ENCODE data around the gene PPARG. TPM values are rescaled to one million over a fixed set of nuclear protein-coding genes. Genes with fewer than 3 reads are reported as not detected.

PPARG gene
- total RNA-seq, 1 experiment from 2014 or later, result 7.1 TPM

DNA sequence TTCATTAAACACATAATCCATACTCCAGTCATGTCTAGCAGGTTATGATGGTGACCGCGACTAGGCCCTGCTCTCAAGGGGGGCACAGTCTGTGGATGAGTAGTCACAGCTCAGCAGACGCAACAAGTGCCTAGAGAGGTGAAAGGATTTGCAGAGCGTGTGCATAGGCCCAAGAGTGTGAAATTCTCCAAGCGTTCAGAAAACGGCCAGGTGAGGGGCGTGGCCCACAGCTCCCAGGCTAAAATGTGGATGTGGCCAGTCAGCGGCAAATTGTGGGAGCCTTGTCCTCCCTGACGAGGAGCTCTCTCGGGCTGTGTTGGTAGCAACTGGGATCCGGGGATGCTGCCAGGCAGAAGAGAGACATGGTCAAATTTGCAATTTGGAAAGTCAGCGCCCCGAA lies 149.0 kb downstream of the PPARG start:
- ChIA-PET CTCF (interaction anchor here (0.5 to 1.0 kb wide), 2 partner anchors 261 to 392 kb away, joined by 5 to 8 read pairs; no protein-coding TSS in a partner anchor), POLR2A (no interaction called here)
- Mint-ChIP-seq H3K9me3 (ENCODE audit: unreplicated experiment) (no peaks in the 10 kb centered on the region), H3K4me3 (ENCODE audit: unreplicated experiment) (no peak overlapping the region), H3K27ac (ENCODE audit: low read depth, unreplicated experiment) (no peak overlapping the region), H3K27me3 (ENCODE audit: insufficient read depth, unreplicated experiment) (no peaks in the 10 kb centered on the region), H3K4me1 (ENCODE audit: insufficient read depth, unreplicated experiment) (peaks cover 8% of the 10 kb centered on the region), H3K36me3 (ENCODE audit: insufficient read depth, unreplicated experiment) (peaks cover 4% of the 10 kb centered on the region)
- intact Hi-C loops (cut with micrococcal nuclease), result no loop called here
- BruUV-seq (replicated peaks), result no TSS peak
- TF ChIP-seq, protein P1, sequence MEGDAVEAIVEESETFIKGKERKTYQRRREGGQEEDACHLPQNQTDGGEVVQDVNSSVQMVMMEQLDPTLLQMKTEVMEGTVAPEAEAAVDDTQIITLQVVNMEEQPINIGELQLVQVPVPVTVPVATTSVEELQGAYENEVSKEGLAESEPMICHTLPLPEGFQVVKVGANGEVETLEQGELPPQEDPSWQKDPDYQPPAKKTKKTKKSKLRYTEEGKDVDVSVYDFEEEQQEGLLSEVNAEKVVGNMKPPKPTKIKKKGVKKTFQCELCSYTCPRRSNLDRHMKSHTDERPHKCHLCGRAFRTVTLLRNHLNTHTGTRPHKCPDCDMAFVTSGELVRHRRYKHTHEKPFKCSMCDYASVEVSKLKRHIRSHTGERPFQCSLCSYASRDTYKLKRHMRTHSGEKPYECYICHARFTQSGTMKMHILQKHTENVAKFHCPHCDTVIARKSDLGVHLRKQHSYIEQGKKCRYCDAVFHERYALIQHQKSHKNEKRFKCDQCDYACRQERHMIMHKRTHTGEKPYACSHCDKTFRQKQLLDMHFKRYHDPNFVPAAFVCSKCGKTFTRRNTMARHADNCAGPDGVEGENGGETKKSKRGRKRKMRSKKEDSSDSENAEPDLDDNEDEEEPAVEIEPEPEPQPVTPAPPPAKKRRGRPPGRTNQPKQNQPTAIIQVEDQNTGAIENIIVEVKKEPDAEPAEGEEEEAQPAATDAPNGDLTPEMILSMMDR (IDR thresholded peaks at IDR 0.05; ENCODE audit: unreplicated experiment), result no peak
- no peak for DNase-seq (ENCODE audit: unreplicated experiment)

DNA sequence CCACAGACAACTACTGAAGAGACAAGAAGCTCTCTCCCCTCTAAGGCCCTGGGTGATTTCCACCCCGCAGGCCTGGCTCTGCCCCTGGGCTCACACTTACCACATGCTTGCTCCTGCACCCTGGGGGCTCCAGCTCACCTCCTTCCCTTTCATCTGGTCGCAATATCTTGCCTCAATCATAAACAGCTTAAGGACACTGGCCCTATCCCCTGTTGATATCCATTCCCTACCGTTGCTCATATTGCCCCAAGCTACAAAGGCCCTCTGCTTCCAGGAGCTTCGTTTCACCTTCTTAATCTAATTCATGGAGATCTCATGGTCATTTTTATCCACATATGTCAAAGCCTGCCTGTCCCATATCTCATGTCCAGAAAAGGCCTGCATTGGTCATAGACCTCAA lies 149.4 kb downstream of the PPARG start:
- Mint-ChIP-seq H3K27me3 (ENCODE audit: insufficient read depth, unreplicated experiment) (no peaks in the 10 kb centered on the region), H3K4me1 (ENCODE audit: insufficient read depth, unreplicated experiment) (peaks cover 8% of the 10 kb centered on the region), H3K36me3 (ENCODE audit: insufficient read depth, unreplicated experiment) (peaks cover 4% of the 10 kb centered on the region), H3K4me3 (ENCODE audit: unreplicated experiment) (no peak overlapping the region), H3K9me3 (ENCODE audit: unreplicated experiment) (no peaks in the 10 kb centered on the region), H3K27ac (ENCODE audit: low read depth, unreplicated experiment) (no peak overlapping the region)
- BruUV-seq (replicated peaks), result no TSS peak
- ChIA-PET CTCF (interaction anchor here (0.7 to 1.0 kb wide), 2 partner anchors 85 to 262 kb away, joined by 4 to 8 read pairs; no protein-coding TSS in a partner anchor), POLR2A (no interaction called here)
- intact Hi-C loops (cut with micrococcal nuclease), result no loop called here
- TF ChIP-seq, protein P1 (IDR thresholded peaks at IDR 0.05; ENCODE audit: unreplicated experiment), result no peak
- no peak for DNase-seq (ENCODE audit: unreplicated experiment)

DNA sequence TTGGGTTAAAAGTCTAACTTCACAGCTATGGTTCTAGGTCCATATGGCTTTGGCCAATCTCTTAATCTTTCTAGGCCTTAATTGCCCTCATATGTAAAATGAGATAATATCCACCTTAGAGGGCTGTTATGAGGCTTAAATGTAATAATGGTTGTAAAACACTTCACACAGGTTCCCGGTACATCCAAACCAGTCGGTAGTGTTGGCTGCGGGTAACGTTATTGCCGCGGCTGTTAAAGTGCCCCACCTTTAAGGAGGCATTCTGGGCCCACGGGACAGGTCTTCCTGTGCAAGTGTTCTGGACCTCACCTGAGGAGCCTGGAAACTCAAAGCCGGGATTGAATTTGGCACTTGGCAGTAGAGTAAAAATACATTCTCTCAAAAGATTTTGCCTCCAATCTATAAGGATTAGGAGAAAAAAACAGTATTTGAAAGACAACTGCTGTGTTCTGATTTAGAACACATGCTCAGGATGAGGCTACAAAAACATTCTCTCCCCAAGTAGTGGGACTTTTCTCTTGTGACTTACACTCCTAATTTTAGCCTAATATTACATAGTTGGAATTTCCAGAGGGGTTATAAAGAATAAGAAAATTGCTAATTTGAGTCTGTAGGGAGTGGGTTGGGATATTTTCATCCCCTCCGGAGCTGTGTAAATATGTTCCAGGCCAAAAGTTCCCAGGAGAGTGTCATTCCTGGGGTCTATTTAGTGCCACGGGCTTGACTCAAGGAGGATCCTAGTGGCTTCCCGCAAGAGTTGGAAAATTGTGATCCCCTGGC lies 150.5 kb downstream of the PPARG start:
- no TSS peak for BruUV-seq (replicated peaks)
- no peak for DNase-seq (ENCODE audit: unreplicated experiment)
- ChIA-PET POLR2A (no interaction called here), CTCF (no interaction called here)
- Mint-ChIP-seq H3K27me3 (ENCODE audit: insufficient read depth, unreplicated experiment) (no peaks in the 10 kb centered on the region), H3K4me3 (ENCODE audit: unreplicated experiment) (no peak overlapping the region), H3K36me3 (ENCODE audit: insufficient read depth, unreplicated experiment) (peaks cover 4% of the 10 kb centered on the region), H3K9me3 (ENCODE audit: unreplicated experiment) (no peaks in the 10 kb centered on the region), H3K27ac (ENCODE audit: low read depth, unreplicated experiment) (no peak overlapping the region), H3K4me1 (ENCODE audit: insufficient read depth, unreplicated experiment) (peaks cover 9% of the 10 kb centered on the region)
- TF ChIP-seq, protein P1 (IDR thresholded peaks at IDR 0.05; ENCODE audit: unreplicated experiment), result no peak
- intact Hi-C loops (cut with micrococcal nuclease), result no loop called here

DNA sequence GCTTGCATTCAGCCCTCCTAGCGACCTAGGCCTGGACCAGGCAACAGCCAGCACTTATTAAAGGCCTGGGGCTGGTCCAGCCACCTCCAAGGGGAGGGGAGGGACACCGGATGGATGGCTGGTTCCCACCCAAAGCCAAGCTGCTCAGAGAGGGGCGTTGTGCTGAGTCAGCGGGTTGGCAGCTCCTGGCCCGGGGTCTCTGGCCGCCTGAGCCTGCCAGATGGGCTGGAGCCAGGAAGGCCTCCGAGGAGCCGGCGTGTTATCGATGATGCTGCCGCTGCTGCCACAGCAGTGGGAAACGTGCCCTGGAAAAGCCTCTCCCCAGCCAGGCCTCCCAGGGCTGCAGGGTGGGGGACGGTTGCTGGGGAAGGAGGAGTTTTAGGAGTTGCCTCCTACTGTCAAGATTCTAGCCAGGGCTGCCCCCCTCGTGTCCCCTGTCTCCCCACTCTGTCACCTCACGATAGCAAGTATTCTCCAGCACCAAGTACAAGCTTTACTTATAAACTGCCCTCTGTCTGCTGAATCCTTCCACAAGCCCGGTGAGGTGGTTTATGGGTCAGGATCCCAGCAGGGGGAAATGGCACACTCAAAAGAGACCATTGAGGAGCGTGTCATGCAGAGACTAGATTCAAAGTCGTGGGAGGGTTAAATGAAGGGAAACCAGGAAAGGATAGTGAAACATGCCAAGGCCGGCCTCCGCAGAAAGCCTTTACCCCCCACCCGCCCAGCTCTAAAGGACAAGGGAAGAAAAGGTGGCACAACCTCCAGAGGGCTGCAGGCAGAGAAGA lies 152.3 kb downstream of the PPARG start:
- BruUV-seq (replicated peaks), result no TSS peak
- Mint-ChIP-seq H3K4me3 (ENCODE audit: unreplicated experiment) (no peak overlapping the region), H3K9me3 (ENCODE audit: unreplicated experiment) (no peaks in the 10 kb centered on the region), H3K27me3 (ENCODE audit: insufficient read depth, unreplicated experiment) (no peaks in the 10 kb centered on the region), H3K36me3 (ENCODE audit: insufficient read depth, unreplicated experiment) (peaks cover 4% of the 10 kb centered on the region), H3K4me1 (ENCODE audit: insufficient read depth, unreplicated experiment) (peaks cover 22% of the 10 kb centered on the region), H3K27ac (ENCODE audit: low read depth, unreplicated experiment) (no peak overlapping the region)
- DNase-seq (ENCODE audit: unreplicated experiment), result no peak
- ChIA-PET POLR2A (interaction anchor here (0.9 kb wide), 1 partner anchor 18 kb away, joined by 3 read pairs; no protein-coding TSS in a partner anchor), CTCF (no interaction called here)
- TF ChIP-seq, protein P1 (IDR thresholded peaks at IDR 0.05; ENCODE audit: unreplicated experiment), result no peak
- intact Hi-C loops (cut with micrococcal nuclease), result no loop called here

Measured in MCF 10A (cell line).